ENCODE measurements around the gene FXYD4.
"Not testable (repeated sequence)": the region's sequence is repeated elsewhere in the genome, so short reads cannot be mapped to it uniquely, and the experiment has no call there.

FXYD4 gene

DNA sequence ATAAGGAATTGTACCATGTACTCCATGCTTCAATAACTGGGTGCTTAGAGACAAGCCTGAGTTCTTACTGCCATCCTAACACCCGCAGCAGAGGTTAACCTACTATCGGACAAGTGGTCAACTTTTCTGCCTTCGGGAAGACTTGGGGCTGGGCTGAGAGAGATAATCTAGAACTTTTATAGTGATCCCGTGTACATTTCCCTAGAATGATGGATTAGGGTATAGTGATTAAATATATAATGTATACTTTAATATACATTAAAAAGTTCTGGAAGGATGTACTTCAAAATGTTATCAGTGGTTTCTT is 49.7 kb downstream of the FXYD4 start:
- no peak for DNase-seq

DNA sequence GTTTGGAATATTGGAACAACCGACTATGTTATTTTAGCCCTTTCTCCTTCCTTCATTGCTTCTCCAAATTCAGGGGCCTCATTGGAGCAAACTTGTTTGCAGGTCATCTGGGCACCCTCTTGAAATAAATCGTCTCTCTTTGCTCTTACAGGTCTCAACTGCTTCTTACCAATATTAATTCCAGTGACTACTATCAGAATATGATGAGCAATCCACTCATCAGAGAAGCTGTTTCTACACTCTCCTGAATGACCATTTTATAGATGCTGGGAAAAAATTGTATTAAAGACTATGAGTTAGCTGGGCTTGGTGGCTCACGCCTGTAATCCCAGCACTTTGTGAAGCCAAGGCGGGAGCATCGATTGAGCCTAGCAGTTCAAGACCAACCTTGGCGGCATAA is 50.1 kb downstream of the FXYD4 start:
- no peak for DNase-seq

DNA sequence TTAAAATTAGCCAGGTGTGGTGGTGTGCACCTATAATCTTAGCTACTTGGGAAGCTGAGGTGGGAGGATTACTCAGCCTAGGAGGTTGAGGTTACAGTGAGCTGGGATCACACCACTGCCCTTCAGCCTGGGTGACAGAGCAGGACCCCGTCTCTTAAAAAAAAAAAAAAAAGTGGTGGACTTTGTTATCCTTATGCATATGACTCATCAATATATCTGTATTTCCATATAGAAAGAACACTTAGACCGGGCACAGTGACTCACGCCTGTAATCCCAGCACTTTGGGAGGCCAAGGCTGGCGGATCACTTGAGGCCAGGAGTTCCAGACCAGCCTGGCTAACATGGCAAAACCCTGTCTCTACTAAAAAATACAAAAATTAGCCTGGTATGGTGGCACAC is 50.5 kb downstream of the FXYD4 start:
- DNase-seq = not testable (repeated sequence)

DNA sequence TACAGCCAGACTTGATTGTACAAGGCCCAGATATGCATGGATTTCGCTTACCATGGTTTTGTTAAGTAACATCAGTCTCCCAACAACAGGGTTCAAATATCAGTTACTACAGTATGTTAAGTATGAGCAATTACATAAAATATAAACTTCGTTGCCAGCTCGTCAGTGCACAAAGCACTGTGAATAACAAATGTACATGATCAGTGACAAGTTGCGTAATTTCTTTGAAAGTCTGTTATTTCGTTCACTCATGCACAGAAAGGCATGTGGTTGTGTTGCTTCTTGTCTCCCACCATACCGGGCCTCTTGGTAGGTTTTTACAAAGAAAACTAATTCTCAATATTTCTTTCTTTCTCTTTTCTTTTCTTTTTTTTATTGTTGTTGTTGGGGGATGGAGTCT is 53.0 kb downstream of the FXYD4 start:
- no peak for DNase-seq

Data from femur (tissue), 1 donor.